HepG2 (cell line): ENCODE results near the gene ZNF440. TPM values are rescaled to one million over a fixed set of nuclear protein-coding genes. Genes with fewer than 3 reads are reported as not detected.

Experiments used
- ATAC-seq: fragments of 200-7000 bp; cut with Tn5 transposase; 3 replicates; pipeline ENCODE4 v1.9.1; 2020; ENCODE audit warnings: mild to moderate bottlenecking, moderate library complexity
- BruUV-seq: library from RNA; stranded (reverse); fragments of 400-500 nt; replicated peaks from 2 replicates; lab custom pipeline; 2021; lab: Mats Ljungman, UMichigan
- CTCF ChIA-PET: fragments of 300-600 bp; formaldehyde crosslinking; extraction: SDS; loops from one replicate; lab custom pipeline; 2021; ENCODE audit warnings: low total read pairs, inconsistent platforms, low intra/inter-chr PET ratio; lab: Yijun Ruan, JAX
- POLR2A ChIA-PET: fragments of 350-600 bp; sonication (Branson Sonifier 250); formaldehyde crosslinking; loops from one replicate; lab custom pipeline; 2020; ENCODE audit warnings: antibody characterized with exemption, inconsistent platforms; lab: Yijun Ruan, JAX
- DNase-seq: peaks from one replicate; pipeline ENCODE4 v3.0.0-alpha.2; 2015; ENCODE audit warnings: low spot score
- FAIRE-seq: peaks from 3 replicates; lab custom pipeline; 2011; peaks lifted over from hg19 to GRCh38; lab: Jason Lieb, UNC
- H2AFZ ChIP-seq: one replicate; pipeline ENCODE4 v1.6.1; 2011; ENCODE audit warnings: low read length, inconsistent platforms
- H3K27ac ChIP-seq: fragments of 300-600 bp; 3 replicates; pipeline ENCODE4 v1.8.0; 2011; ENCODE audit warnings: mixed run types, mild to moderate bottlenecking, mixed read lengths, low read length, inconsistent platforms; ENCODE audit not compliant: insufficient read depth; ENCODE audit errors: extremely low read length
- H3K27me3 ChIP-seq, 2 experiments: fragments of 200-600 bp in 1 of 2; 2 replicates in 1 of 2; 3 replicates in 1 of 2; pipeline versions ENCODE4 v1.6.0 to v1.8.0; 2011; ENCODE audit warnings: low read length in 2 of 2, mild to moderate bottlenecking in 2 of 2, moderate library complexity in 2 of 2, inconsistent platforms in 1 of 2; ENCODE audit not compliant: insufficient read depth in 2 of 2, control insufficient read depth in 1 of 2
- H3K36me3 ChIP-seq, 2 experiments: fragments of 200-600 bp in 1 of 2; replicated peaks in 1 of 2; 2 replicates in 1 of 2; 3 replicates in 1 of 2; pipeline versions ENCODE4 v1.5.1 to v1.8.0; 2011; ENCODE audit warnings: low read length in 2 of 2, inconsistent platforms in 1 of 2; ENCODE audit not compliant: insufficient read depth in 2 of 2, control insufficient read depth in 1 of 2
- H3K4me1 ChIP-seq: 2 replicates; pipeline ENCODE4 v1.5.1; 2012; ENCODE audit warnings: low read length, inconsistent platforms; ENCODE audit not compliant: insufficient read depth
- H3K4me2 ChIP-seq: 2 replicates; pipeline ENCODE4 v1.6.0; 2011; ENCODE audit warnings: low read depth, low read length, inconsistent platforms
- H3K4me3 ChIP-seq, 3 experiments: fragments of 200-600 bp in 1 of 3; sonication (generic), shearing (Covaris generic) in 1 of 3; replicated peaks in 1 of 3; 2 replicates each; pipeline ENCODE4 v1.5.1; 2011 to 2016; ENCODE audit warnings: low read length in 3 of 3, inconsistent platforms in 2 of 3, low read depth in 2 of 3, mild to moderate bottlenecking in 2 of 3, control low read depth in 1 of 3, mixed read lengths in 1 of 3; ENCODE audit not compliant: insufficient read depth in 1 of 3
- H3K79me2 ChIP-seq: one replicate; pipeline ENCODE4 v1.6.1; 2011; ENCODE audit warnings: low read length, inconsistent platforms; ENCODE audit not compliant: insufficient read depth
- H3K9ac ChIP-seq: 2 replicates; pipeline ENCODE4 v1.6.0; 2011; ENCODE audit warnings: mild to moderate bottlenecking, low read depth, low read length, inconsistent platforms; ENCODE audit not compliant: insufficient read depth
- H3K9me3 ChIP-seq: 2 replicates; pipeline ENCODE4 v1.5.1; 2012; ENCODE audit warnings: mild to moderate bottlenecking, low read length
- H4K20me1 ChIP-seq: 2 replicates; pipeline ENCODE4 v1.6.0; 2011; ENCODE audit warnings: inconsistent platforms, mild to moderate bottlenecking, low read length, moderate library complexity; ENCODE audit not compliant: insufficient read depth
- AFF4 ChIP-seq: sonication (generic); formaldehyde crosslinking; IDR thresholded peaks from 2 replicates; pipeline ENCODE4 v1.4.0; 2020; ENCODE audit warnings: missing genetic modification reagents
- FOXC1 ChIP-seq: sonication (generic); formaldehyde crosslinking; IDR thresholded peaks from 2 replicates; pipeline ENCODE4 v1.8.0; 2022; ENCODE audit warnings: mild to moderate bottlenecking, missing genetic modification reagents, borderline replicate concordance
- HDAC6 ChIP-seq: fragments of 200-600 bp; sonication (generic); IDR thresholded peaks from 2 replicates; pipeline ENCODE4 v1.7.0; 2017; ENCODE audit warnings: mild to moderate bottlenecking, antibody characterized with exemption, low read length, low read depth
- NCOA5 ChIP-seq: sonication (generic); formaldehyde crosslinking; IDR thresholded peaks from 2 replicates; pipeline ENCODE4 v1.4.0; 2020; ENCODE audit warnings: missing genetic modification reagents
- RBFOX2 ChIP-seq: fragments of 200-400 bp; formaldehyde crosslinking; IDR thresholded peaks from 2 replicates; pipeline ENCODE4 v1.6.1; 2017; ENCODE audit warnings: low read depth, mild to moderate bottlenecking, low read length
- RCOR2 ChIP-seq: IDR thresholded peaks from 2 replicates; pipeline ENCODE4 v1.6.1; 2016; ENCODE audit warnings: missing biosample characterization, missing genetic modification reagents
- RFXAP ChIP-seq: sonication (generic); formaldehyde crosslinking; IDR thresholded peaks from 2 replicates; pipeline ENCODE4 v1.4.0; 2020; ENCODE audit warnings: missing genetic modification reagents, borderline replicate concordance
- SRSF1 ChIP-seq: fragments of 200-400 bp; formaldehyde crosslinking; optimal IDR thresholded peaks from 2 replicates; pipeline ENCODE3; 2017; ENCODE audit warnings: mild to moderate bottlenecking, low read depth, low read length, moderate library complexity
- TBL1XR1 ChIP-seq: fragments of 150-350 bp; IDR thresholded peaks from 2 replicates; pipeline ENCODE4 v1.6.1; 2014; ENCODE audit warnings: borderline replicate concordance, low read length; ENCODE audit not compliant: partially characterized antibody
- ZFP36L1 ChIP-seq: sonication (generic); formaldehyde crosslinking; IDR thresholded peaks from 2 replicates; pipeline ENCODE4 v1.8.0; 2022; ENCODE audit warnings: mild to moderate bottlenecking, missing genetic modification reagents, moderate library complexity
- ZHX1 ChIP-seq: sonication (generic); formaldehyde crosslinking; IDR thresholded peaks from 2 replicates; pipeline ENCODE4 v1.8.1; 2022; ENCODE audit warnings: low read depth, mild to moderate bottlenecking, missing genetic modification reagents
- ZNF205 ChIP-seq: IDR thresholded peaks from 2 replicates; pipeline ENCODE4 v1.6.1; 2018; ENCODE audit warnings: missing biosample characterization, missing genetic modification reagents
- ZNF33B ChIP-seq: sonication (generic); formaldehyde crosslinking; IDR thresholded peaks from 2 replicates; pipeline ENCODE4 v1.5.1; 2020; ENCODE audit warnings: mild to moderate bottlenecking, missing genetic modification reagents
- ZNF564 ChIP-seq: sonication (generic); formaldehyde crosslinking; IDR thresholded peaks from 2 replicates; pipeline ENCODE4 v1.8.1; 2023; ENCODE audit warnings: mild to moderate bottlenecking, missing genetic modification reagents
- WGBS: methylation state at CpG from one replicate; pipeline ENCODE4 v1.1.6; 2017; ENCODE audit warnings: low lambda C conversion rate; 5-methylcytosine and 5-hydroxymethylcytosine counted together
- in situ Hi-C: cut with HindIII; loops from 2 replicates; pipeline ENCODE4 v1.10.0; 2017; ENCODE audit warnings: low pct_unique_long_range_greater_than_20kb; ENCODE audit not compliant: extremely low pct_ligation_motif_present
- intact Hi-C: fragments of 100-400 bp; cut with micrococcal nuclease; formaldehyde crosslinking; loops from one replicate; pipeline ENCODE4 v1.10.0; 2022; ENCODE audit not compliant: unreplicated experiment
- polyA plus RNA-seq, 8 experiments: library from polyadenylated mRNA; depleted of rRNA in 3 of 8; stranded (reverse) in 7 of 8; unstranded in 1 of 8; fragments of >200 nt; fragmentation: Illumina TruSeq in 4 of 8; extraction: Trizol in 4 of 8; gene quantifications; 2 replicates each; pipeline versions ENCODE4 v1.2.1 to v1.2.3, GENCODE V29; 2011 to 2016; ENCODE audit warnings: low read depth in 4 of 8, missing spikeins in 1 of 8, mixed read lengths in 1 of 8; ENCODE audit not compliant: insufficient read depth in 1 of 8
- total RNA-seq, 5 experiments: library from RNA; depleted of rRNA; stranded (reverse); fragments of >200 nt; fragmentation: Illumina TruSeq; extraction: Trizol; gene quantifications; 2 replicates each; pipeline ENCODE4 v1.2.3, GENCODE V29; 2016; ENCODE audit warnings: low read depth in 1 of 5

The ZNF440 gene
- total and polyA plus RNA-seq, 2 of the 13 experiments (the other 11 are each of a cell fraction or from before 2014, with no cell fraction given), result 2.7 to 12.4 TPM

GRCh38 chr19:11806354-11807098 lies 7.5 kb upstream of the ZNF440 start:
- Histone ChIP-seq H3K9me3 (no peaks in the 10 kb centered on the region), H2AFZ (no peak overlapping the region), H3K27ac (no peak overlapping the region), H3K79me2 (no peaks in the 10 kb centered on the region), H3K4me3 (no peak overlapping the region), H3K4me2 (no peak overlapping the region), H3K4me1 (no peaks in the 10 kb centered on the region), H3K9ac (no peak overlapping the region), H3K27me3 (no peaks in the 10 kb centered on the region)
- CTCF ChIA-PET, result no interaction called here
- intact Hi-C loops, result no loop called here
- DNase-seq, result no peak
- WGBS, result 64% methylated on average over 11 of the region's 11 CpGs
- no peak for FAIRE-seq
- BruUV-seq, result no TSS peak
- POLR2A ChIA-PET, result interaction anchor here (1.7 kb wide), 1 partner anchor 9 kb away, joined by 4 read pairs; the partner anchor contains the start of gene ZNF491
- no peak for ATAC-seq
- TF ChIP-seq RBFOX2, result no peak
- TF ChIP-seq FOXC1 (CRISPR knock-in tag), result no peak
- no peak for TF ChIP-seq ZNF564 (CRISPR knock-in tag)
- TF ChIP-seq RFXAP (CRISPR knock-in tag), result no peak
- no peak for TF ChIP-seq ZNF205 (CRISPR knock-in tag)
- no peak for TF ChIP-seq RCOR2 (CRISPR knock-in tag)
- TF ChIP-seq ZHX1, result no peak
- TF ChIP-seq ZNF33B (CRISPR knock-in tag), result no peak
- TF ChIP-seq AFF4 (CRISPR knock-in tag), result no peak
- TF ChIP-seq NCOA5, result no peak
- TF ChIP-seq TBL1XR1, result no peak
- no peak for TF ChIP-seq ZFP36L1 (CRISPR knock-in tag)
- TF ChIP-seq SRSF1, result no peak
- no peak for TF ChIP-seq HDAC6
- TF ChIP-seq, all 625 proteins: peak for 0
- in situ Hi-C loops, result no loop called here
- Histone ChIP-seq H4K20me1 (no peaks in the 10 kb centered on the region), H3K36me3 (no peaks in the 10 kb centered on the region)
